MG63 (cell line): ENCODE data around the gene AQP7. TPM values are rescaled to one million over a fixed set of nuclear protein-coding genes. Genes with fewer than 3 reads are reported as not detected.
A peak's percentile ranks its signal among the peaks of the same experiment; 100 is the strongest.
"Not testable (repeated sequence)": the region's sequence is repeated elsewhere in the genome, so short reads cannot be mapped to it uniquely, and the experiment has no call there.

ENCODE experiments used
- DNase-seq: peaks from one replicate; pipeline ENCODE4 v3.0.0-alpha.2; 2020
- H3K27me3 ChIP-seq: fragments of 250-450 bp; sonication (Bioruptor Pico); 2 replicates; pipeline ENCODE4 v1.5.1; 2020; ENCODE audit warnings: mild to moderate bottlenecking, moderate library complexity
- H3K36me3 ChIP-seq: fragments of 250-450 bp; sonication (Bioruptor Pico); 2 replicates; pipeline ENCODE4 v1.5.1; 2020; ENCODE audit warnings: mild to moderate bottlenecking, moderate library complexity
- H3K4me3 ChIP-seq: fragments of 250-450 bp; sonication (Bioruptor Pico); 2 replicates; pipeline ENCODE4 v1.5.1; 2020; ENCODE audit warnings: mild to moderate bottlenecking, moderate library complexity
- H3K9me3 ChIP-seq: fragments of 250-450 bp; sonication (Bioruptor Pico); 2 replicates; pipeline ENCODE4 v1.5.1; 2020; ENCODE audit warnings: mild to moderate bottlenecking, moderate library complexity
- total RNA-seq: library from RNA; depleted of rRNA; stranded (reverse); fragments of >200 nt; shearing (Covaris generic); gene quantifications from 2 replicates; pipeline ENCODE4 v1.2.3, GENCODE V29; 2014; ENCODE audit warnings: low replicate concordance; rRNA removed

Gene AQP7
- total RNA-seq, 1 experiment from 2014 or later = not detected

GRCh38 chr9:33364127-33364526 is 38.2 kb downstream of the AQP7 start:
- no peak for DNase-seq
- Histone ChIP-seq H3K9me3 (no peaks in the 10 kb centered on the region), H3K27me3 (no peaks in the 10 kb centered on the region)

GRCh38 chr9:33358641-33359040 is 43.7 kb downstream of the AQP7 start:
- not testable (repeated sequence) for H3K9me3 ChIP-seq, H3K27me3 ChIP-seq, H3K4me3 ChIP-seq, DNase-seq
- peaks cover 10% of the 10 kb centered on the region for H3K36me3 ChIP-seq

More at GRCh38 chr9:33364127-33364526, 38.2 kb downstream of the AQP7 start:
- no peak overlapping the region for H3K4me3 ChIP-seq
- peaks cover 15% of the 10 kb centered on the region for H3K36me3 ChIP-seq

GRCh38 chr9:33355933-33356332 is 46.4 kb downstream of the AQP7 start:
- H3K36me3 ChIP-seq = peaks cover 12% of the 10 kb centered on the region
- no peak for DNase-seq
- no peaks in the 10 kb centered on the region for H3K27me3 ChIP-seq
- no peak overlapping the region for H3K4me3 ChIP-seq
- H3K9me3 ChIP-seq = no peaks in the 10 kb centered on the region

GRCh38 chr9:33354651-33355211 is 47.6 kb downstream of the AQP7 start:
- Histone ChIP-seq H3K9me3 (no peaks in the 10 kb centered on the region), H3K27me3 (no peaks in the 10 kb centered on the region), H3K4me3 (no peak overlapping the region), H3K36me3 (peaks cover 12% of the 10 kb centered on the region)
- no peak for DNase-seq

GRCh38 chr9:33351547-33351946 is 50.8 kb downstream of the AQP7 start:
- Histone ChIP-seq H3K4me3 (no peak overlapping the region), H3K27me3 (no peaks in the 10 kb centered on the region), H3K36me3 (peaks cover 30% of the 10 kb centered on the region), H3K9me3 (no peaks in the 10 kb centered on the region)
- DNase-seq = no peak

- Histone ChIP-seq H3K4me3 (no peak overlapping the region), H3K36me3 (peaks cover 29% of the 10 kb centered on the region), H3K9me3 (no peaks in the 10 kb centered on the region), H3K27me3 (no peaks in the 10 kb centered on the region)
- peak; percentile 46 for DNase-seq
Measured at GRCh38 chr9:33350310-33350709, 52.1 kb downstream of the AQP7 start.

- no peak for DNase-seq
- H3K9me3 ChIP-seq = no peaks in the 10 kb centered on the region
- H3K36me3 ChIP-seq = peaks cover 34% of the 10 kb centered on the region
- H3K27me3 ChIP-seq = no peaks in the 10 kb centered on the region
- no peak overlapping the region for H3K4me3 ChIP-seq
Measured at GRCh38 chr9:33349743-33350142, 52.6 kb downstream of the AQP7 start.

- no peaks in the 10 kb centered on the region for H3K27me3 ChIP-seq
- no peak overlapping the region for H3K4me3 ChIP-seq
- no peak for DNase-seq
- H3K9me3 ChIP-seq = no peaks in the 10 kb centered on the region
- H3K36me3 ChIP-seq = peaks cover 38% of the 10 kb centered on the region
Measured at GRCh38 chr9:33348998-33349397, 53.4 kb downstream of the AQP7 start.

- no peak for DNase-seq
- no peaks in the 10 kb centered on the region for H3K27me3 ChIP-seq
- no peak overlapping the region for H3K4me3 ChIP-seq
- peaks cover 43% of the 10 kb centered on the region for H3K36me3 ChIP-seq
- no peaks in the 10 kb centered on the region for H3K9me3 ChIP-seq
Measured at GRCh38 chr9:33346564-33346963, 55.8 kb downstream of the AQP7 start.

- no peak for DNase-seq
- peaks cover 65% of the 10 kb centered on the region for H3K36me3 ChIP-seq
- H3K27me3 ChIP-seq = no peaks in the 10 kb centered on the region
- no peak overlapping the region for H3K4me3 ChIP-seq
- no peaks in the 10 kb centered on the region; the same call in 1 of the 2 replicates for H3K9me3 ChIP-seq
Measured at GRCh38 chr9:33344145-33344544, 58.2 kb downstream of the AQP7 start.

- DNase-seq = no peak
- H3K9me3 ChIP-seq = no peaks in the 10 kb centered on the region; the same call in 1 of the 2 replicates
- H3K4me3 ChIP-seq = no peak overlapping the region
- no peaks in the 10 kb centered on the region for H3K27me3 ChIP-seq
- peaks cover 73% of the 10 kb centered on the region for H3K36me3 ChIP-seq
Measured at GRCh38 chr9:33341182-33341581, 61.2 kb downstream of the AQP7 start.

- peaks cover 75% of the 10 kb centered on the region for H3K36me3 ChIP-seq
- no peaks in the 10 kb centered on the region for H3K27me3 ChIP-seq
- no peaks in the 10 kb centered on the region; the same call in 1 of the 2 replicates for H3K9me3 ChIP-seq
- no peak for DNase-seq
- H3K4me3 ChIP-seq = no peak overlapping the region
Measured at GRCh38 chr9:33340186-33340585, 62.2 kb downstream of the AQP7 start.

Other genes starting within 250 kb of the AQP7 start
- 31.9 and 35.2 TPM in 2 replicates for gene B4GALT1, start 235.2 kb downstream of the AQP7 start, total RNA-seq
- gene SPINK4, start 162.4 kb downstream of the AQP7 start, total RNA-seq = not detected in 2 replicates
- 34.3 and 44.0 TPM in 2 replicates for gene BAG1, start 137.9 kb downstream of the AQP7 start, total RNA-seq
- gene CHMP5, start 137.5 kb downstream of the AQP7 start, total RNA-seq = 55.7 and 62.7 TPM in 2 replicates
- gene NFX1, start 112.1 kb downstream of the AQP7 start, total RNA-seq = 13.9 and 14.6 TPM in 2 replicates
- gene AQP3, start 45.0 kb upstream of the AQP7 start, total RNA-seq = 19.7 TPM in 1 of 2 replicates, not detected in the other
- gene NOL6, start 71.4 kb upstream of the AQP7 start, total RNA-seq = 16.6 and 38.6 TPM in 2 replicates
- gene ANKRD18B, start 121.7 kb upstream of the AQP7 start, total RNA-seq = not detected in 2 replicates